GOT3 (cell line): ENCODE data around the gene ITGB8.

Experiments used
- DNase-seq: peaks from one replicate; lab custom pipeline; 2025; ENCODE audit warnings: mixed read lengths; lab: John Stamatoyannopoulos, UW

Gene ITGB8

DNA sequence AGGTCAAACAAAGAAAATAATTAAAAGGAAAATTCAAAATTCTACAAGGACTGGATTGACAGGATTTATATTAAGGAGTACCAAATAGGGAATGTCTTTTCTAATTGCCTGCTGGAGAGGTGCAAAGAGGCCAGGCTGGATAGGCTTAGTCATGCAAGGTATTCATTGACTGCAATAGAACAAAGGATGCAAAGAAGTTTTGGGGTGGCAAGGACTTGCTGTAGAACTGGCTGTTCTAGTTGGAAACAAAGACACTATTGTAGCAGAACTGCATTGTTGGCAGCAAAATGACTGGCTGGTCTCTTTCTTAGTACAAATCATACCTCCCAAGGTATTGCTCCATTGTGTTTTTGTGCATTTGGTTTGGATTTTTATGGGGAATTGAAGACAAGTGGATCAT, 10.1 kb downstream of the ITGB8 start:
- no peak for DNase-seq

DNA sequence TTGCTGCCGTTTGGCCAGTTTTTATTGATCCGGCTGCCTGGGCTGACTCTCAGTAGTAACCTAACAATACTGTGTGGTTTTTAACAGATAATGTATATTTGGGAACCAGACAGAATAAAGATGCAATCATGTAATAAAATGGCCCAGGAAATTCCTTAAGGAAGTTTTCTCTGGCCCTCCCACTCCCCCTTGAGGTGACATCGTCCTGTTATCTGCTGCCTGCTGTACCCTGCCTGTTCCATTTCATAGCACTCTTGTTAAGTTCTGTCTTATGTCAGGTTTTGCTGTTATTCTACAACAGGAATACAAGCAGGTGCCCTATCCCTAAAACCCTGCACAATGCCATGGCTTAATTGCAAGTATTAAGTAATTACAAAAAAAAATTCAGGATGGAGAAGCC, 12.5 kb downstream of the ITGB8 start:
- no peak for DNase-seq

GRCh38 chr7:20343941-20344340, 13.2 kb downstream of the ITGB8 start:
- DNase-seq: no peak

GRCh38 chr7:20344396-20344795, 13.7 kb downstream of the ITGB8 start:
- no peak for DNase-seq

DNA sequence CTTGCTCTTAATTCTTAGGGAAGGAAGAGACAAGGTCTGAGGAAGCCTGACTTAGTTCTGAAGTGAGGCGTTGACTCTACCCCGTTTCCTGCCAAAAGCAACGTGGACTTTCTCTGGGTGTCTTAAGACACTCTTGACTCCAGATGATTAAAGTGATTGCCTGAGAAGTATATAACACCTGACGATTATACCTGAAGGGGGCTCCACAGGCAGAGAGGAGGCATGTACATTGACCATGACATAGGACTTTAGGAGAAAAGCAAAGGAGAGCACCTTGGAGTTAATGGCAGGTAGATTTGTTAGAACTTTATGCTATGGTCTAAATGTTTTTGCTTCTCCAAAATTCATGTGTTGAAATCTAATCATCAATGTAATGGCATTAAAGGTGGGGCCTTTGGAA, 15.9 kb downstream of the ITGB8 start:
- DNase-seq: no peak

DNA sequence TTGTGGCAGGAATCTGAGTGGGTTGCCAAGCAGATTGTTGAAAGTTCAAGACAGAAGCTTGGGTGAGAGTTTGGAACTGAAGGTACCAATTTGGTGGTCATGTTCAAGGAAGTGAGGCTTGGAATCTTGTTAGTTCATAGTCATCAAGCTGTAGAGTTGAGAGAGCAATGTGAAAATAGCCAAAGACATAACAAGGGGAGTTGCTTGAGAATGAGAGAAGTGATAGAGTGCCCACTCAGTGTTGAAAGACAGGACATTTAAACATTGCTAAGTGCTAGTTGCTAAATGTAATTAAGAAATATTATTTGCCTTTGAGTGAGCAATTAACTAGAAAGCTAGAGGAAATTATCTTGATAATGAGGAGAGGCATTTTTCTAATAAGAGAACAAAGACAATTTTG, 17.0 kb downstream of the ITGB8 start:
- DNase-seq: no peak

- DNase-seq: no peak
These were observed 17.6 kb downstream of the ITGB8 start for GRCh38 chr7:20348125-20348807.

DNA sequence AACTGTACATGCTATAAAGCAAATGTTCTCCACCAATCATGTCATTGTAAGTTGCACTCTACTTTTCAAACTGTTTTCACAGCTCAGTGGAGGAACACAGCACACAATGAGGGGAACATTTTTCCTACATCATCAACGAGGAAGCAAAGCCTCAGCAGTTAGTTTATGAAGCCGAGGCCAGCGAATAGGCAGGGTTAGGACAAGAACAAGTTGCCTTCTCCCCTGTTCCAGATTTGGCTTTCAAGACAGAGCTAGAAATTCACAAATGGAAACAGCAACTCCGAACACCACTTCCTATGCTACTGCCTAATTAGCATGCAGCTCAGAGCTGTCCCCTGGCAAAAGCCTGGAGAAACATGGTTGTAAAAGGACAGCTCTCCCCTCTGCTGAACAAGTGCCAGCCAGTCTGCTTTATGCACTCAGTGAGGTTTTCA, 19.8 kb downstream of the ITGB8 start:
- DNase-seq: no peak

- no peak for DNase-seq
These were observed 20.4 kb downstream of the ITGB8 start for GRCh38 chr7:20350996-20351692.

- no peak for DNase-seq
These were observed 21.2 kb downstream of the ITGB8 start for GRCh38 chr7:20351901-20352300.

DNA sequence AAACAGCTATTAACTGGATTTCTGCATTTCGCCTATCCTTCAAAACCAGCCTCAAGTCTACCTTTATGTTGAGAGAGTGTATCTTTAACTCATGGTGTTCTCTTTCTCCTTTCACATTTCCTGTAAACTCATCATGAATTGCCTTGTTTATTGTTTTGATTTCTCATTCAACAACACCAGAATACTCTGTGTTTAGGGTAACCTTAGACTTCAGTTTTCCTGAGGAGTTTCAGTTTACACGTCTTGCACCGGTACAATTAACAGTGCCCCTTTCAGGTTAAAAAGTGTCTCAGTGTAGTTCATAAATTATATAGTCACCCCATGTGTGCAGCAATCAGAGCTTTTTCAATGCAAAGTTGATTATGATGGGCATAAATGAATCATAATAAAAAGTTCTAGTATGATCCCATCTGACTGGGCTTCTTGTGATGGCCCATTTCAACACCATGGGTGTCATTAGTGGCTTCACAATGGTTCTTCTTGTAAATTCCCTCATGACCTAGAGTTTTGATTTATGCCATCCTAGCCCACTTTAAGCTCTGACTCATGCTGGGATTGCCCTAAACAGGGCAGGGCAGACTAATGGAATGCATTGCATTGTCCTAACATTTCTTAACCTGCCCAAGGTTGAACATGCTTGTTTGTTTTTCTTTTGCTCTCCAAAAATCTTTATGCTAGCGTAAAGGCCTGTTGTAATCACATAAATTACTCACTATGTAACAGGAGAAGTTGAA, 22.0 kb downstream of the ITGB8 start:
- DNase-seq: no peak

DNA sequence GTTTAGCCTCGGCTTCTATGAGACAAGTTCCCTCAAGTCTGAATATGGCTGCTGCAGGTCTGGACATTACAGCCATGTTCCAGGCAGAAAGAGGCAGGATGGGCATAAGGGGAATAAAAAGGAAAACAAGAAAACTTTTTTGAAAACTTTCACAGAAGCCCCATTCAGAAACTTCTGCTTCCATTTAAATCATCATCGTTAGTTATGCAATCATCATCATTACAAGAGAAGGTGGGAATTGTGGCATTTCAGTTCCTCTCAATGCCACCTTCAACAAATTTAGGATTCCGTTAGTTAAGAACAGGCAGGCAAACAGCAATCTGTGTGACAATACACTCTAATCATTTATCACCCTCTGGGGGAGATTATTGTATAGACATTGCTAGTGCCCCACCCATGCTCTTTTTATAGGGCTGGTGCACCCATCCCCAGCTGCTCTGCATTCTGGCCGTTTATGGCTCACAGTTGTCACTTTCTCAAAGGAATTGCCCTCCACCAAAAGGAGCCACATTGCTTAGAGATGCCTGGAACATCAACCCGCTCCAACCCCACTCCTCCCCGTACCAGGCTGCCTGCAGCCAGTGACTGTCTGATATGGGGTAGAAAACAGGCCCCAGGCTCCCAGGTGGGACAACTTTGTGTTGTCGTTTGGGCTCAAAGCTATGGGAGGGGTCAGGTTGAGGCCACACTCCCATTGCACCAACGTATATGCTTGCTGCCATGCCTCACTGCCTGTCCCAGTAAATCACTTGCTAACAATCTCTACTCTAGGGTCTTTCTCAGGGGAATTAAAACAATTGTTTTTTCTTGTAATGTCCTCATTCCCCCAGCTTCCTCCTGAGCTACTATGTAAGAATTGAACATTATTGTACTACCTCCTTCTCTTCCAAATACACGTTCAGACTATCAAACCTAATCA, 24.2 kb downstream of the ITGB8 start:
- no peak for DNase-seq

DNA sequence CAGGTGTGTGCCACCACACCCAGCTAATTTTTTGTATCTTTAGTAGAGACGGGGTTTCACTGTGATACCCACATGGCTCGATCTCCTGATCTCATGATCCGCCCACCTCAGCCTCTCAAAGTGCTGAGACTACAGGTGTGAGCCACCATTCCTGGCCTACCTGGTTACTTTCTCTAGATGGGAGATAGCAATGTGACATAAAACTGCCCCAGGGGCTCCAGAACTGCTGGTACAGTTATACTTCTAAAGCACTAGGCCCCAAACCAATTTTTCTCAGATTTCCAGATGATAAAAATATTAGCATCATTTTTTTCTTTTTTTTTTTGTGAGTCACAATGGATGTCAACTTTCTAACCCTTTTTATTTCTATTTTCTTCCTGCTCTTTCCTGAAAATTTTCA, 27.4 kb downstream of the ITGB8 start:
- DNase-seq: no peak

DNA sequence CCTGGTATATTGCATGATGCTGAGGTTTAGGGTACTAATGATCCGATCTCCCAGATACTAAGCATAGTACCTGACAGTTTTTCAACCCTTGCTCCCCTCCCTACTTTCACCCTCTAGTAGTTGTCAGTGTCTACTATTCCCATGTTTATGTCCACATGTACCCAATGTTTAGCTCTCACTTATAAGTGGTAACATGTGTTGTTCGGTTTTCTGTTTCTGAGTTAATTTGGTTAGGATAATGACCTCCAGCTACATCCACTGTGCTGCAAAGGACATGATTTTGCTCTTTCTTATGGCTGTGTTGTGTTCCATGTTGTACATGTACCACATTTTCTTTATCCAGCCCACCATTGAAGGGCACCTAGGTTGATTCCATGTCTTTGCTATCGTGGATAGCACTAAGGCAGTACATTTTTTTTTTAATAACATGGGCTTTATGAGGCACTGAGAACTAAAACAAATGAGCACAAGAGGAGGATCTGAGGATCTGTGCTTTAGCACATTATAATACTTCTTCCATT, 28.1 kb downstream of the ITGB8 start:
- no peak for DNase-seq

GRCh38 chr7:20359341-20359963, 28.8 kb downstream of the ITGB8 start:
- DNase-seq: no peak

DNA sequence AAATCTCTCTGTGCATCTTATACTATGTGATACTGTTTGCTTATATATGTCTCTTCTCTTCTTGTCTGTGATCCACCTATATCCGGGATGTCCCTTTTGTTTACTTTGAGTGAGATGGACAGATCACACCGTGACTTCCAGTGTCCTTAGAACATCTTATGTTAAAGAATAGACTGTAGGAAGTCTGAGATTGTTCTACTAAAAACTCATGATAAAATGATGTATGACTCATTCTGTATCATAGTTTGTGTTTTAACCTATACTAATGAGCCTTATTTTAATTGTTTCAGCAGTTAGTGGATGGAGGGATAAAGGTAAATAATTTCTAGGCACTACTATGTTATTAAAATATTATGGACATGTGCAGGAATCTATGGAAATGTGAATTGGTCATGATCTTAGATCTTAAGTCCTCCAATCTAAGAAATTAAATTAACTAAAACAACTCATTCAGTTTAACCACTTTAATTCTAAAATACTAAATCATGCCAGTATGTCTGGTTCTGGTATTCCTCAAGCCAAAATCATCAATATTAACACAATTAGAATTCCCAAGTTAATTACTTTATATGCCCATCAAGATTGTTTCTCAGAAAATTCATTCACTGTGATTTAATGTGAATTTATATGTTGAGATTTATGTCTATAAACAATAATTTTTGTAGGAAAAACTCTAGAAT, 32.0 kb downstream of the ITGB8 start:
- no peak for DNase-seq

DNA sequence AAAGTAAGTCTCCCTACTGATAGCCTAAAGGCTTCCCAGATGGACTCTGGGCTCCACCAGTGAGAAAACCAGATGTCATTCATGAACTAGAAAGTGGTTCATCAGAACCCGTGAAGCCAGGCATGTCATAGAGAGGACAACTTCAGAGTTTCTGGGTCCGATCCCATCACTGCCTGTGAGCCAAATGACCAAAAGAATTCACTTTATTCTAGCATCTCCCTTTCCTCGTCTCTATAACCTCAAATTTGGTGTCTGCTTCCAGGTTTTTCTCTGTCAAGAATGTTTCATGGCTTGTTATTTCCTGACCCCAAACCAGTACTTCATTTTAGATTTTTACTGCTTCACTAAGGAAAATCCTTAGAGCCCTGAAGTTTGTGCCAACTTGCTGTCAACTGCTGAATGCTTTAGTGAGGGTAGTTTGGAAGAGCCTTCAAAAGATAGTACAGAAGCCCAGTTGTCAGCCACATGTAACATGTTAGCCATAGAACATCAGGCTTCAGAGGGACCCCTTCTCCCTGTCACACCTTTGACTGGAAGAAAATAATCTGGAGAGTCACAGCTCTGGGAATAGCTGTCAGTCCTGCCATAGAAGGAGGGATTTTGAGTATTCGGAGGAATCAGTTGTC, 34.0 kb downstream of the ITGB8 start:
- no peak for DNase-seq

DNA sequence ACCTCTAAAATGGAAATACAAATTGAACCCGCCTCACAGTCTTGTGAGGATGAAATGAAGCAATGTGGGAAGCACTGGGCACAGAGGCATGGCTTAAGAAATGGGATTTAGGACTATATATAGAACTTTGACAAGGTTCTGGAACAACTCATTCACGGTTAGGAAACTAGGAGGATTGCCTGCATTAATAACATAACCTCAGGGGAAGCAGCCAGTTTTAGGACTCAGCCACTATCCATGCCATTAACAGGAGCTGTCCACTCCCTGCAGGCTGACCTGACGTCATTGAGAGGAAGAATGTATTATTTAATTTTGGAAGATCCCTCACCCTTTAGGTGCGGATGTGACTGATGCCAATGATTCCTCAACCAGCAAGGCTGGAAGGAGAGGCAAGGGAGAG, 34.8 kb downstream of the ITGB8 start:
- no peak for DNase-seq

GRCh38 chr7:20374399-20374798, 43.7 kb downstream of the ITGB8 start:
- DNase-seq: no peak

DNA sequence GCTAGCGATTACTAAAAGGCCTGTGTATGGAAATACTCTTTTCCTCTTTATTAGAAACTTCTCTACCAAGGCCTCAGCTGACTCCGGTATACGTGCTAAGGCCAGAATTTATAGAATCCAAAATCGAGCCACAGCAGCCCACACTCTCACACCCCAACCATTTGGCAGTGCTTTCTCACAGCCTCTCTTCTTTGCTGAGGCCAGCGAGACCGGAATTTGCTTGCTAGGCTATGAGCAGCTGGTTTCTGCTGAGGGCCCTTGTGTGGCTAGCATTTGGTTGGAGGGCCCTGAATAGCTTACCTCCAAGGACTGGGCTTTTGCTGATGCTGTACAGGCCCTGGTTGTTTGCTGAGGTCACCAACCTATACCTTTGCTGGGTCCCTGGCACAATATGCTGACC, 46.1 kb downstream of the ITGB8 start:
- no peak for DNase-seq
